ENCODE measurements around the gene MBOAT2.

DNA sequence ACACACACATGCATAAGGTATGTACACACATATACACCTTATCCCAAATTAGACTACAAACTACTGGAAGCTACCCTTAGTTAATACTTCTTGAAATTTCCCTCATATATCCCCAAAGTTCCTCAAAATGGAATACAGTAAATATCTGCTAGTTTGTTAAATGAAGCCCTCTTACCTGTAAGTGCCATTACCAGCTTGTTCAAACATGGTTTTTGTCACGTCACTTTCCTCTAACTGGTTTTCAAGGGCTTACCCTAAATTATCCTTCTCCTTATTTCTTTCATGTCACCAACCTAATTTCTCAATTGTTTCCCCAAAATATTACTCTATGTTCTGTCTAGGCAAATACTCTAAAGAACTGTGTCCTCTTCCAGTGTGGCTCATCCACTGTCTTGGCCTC, 141.7 kb downstream of the MBOAT2 start:
- TF ChIP-seq, protein P1, sequence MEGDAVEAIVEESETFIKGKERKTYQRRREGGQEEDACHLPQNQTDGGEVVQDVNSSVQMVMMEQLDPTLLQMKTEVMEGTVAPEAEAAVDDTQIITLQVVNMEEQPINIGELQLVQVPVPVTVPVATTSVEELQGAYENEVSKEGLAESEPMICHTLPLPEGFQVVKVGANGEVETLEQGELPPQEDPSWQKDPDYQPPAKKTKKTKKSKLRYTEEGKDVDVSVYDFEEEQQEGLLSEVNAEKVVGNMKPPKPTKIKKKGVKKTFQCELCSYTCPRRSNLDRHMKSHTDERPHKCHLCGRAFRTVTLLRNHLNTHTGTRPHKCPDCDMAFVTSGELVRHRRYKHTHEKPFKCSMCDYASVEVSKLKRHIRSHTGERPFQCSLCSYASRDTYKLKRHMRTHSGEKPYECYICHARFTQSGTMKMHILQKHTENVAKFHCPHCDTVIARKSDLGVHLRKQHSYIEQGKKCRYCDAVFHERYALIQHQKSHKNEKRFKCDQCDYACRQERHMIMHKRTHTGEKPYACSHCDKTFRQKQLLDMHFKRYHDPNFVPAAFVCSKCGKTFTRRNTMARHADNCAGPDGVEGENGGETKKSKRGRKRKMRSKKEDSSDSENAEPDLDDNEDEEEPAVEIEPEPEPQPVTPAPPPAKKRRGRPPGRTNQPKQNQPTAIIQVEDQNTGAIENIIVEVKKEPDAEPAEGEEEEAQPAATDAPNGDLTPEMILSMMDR (IDR thresholded peaks at IDR 0.05): no peak
- no peak for TF ChIP-seq EZH2 (IDR thresholded peaks at IDR 0.05; ENCODE audit: borderline replicate concordance, insufficient read depth, low read depth, low read length, poor library complexity, severe bottlenecking)

Measured in B cell (primary cell).